K562 (cell line): ENCODE results near the gene TAF5. TPM values are rescaled to one million over a fixed set of nuclear protein-coding genes. Genes with fewer than 3 reads are reported as not detected.

Source experiments
- CGGBP1 ChIP-seq: fragments of 250-450 bp; sonication (Bioruptor Pico); IDR thresholded peaks from 2 replicates; pipeline ENCODE4 v1.9.0; 2021; ENCODE audit warnings: mild to moderate bottlenecking
- CHD4 ChIP-seq: fragments of 200-600 bp; sonication (generic); IDR thresholded peaks from 3 replicates; pipeline ENCODE4 v1.6.1; 2012; ENCODE audit warnings: low read depth, mild to moderate bottlenecking, mixed read lengths, low read length, inconsistent platforms; ENCODE audit not compliant: insufficient read depth, insufficient replicate concordance, poor library complexity, severe bottlenecking
- DLX4 ChIP-seq: fragments of 250-450 bp; sonication (Bioruptor Pico); IDR thresholded peaks from 2 replicates; pipeline ENCODE4 v1.6.1; 2021; ENCODE audit warnings: mild to moderate bottlenecking
- ETV6 ChIP-seq, 3 experiments: fragments of 150-350 bp in 1 of 3; sonication (generic) in 1 of 3; formaldehyde crosslinking in 1 of 3; IDR thresholded peaks; 2 replicates each; pipeline versions ENCODE4 v1.6.1 to v1.8.0; 2014 to 2022; ENCODE audit warnings: borderline replicate concordance in 2 of 3, low read depth in 2 of 3, antibody characterized with exemption in 1 of 3, low read length in 1 of 3, mild to moderate bottlenecking in 1 of 3, missing genetic modification reagents in 1 of 3
- MGA ChIP-seq: fragments of 450-650 bp; IDR thresholded peaks from 2 replicates; pipeline ENCODE4 v1.6.1; 2016; ENCODE audit warnings: mild to moderate bottlenecking, moderate library complexity
- SAFB ChIP-seq: fragments of 200-400 bp; formaldehyde crosslinking; IDR thresholded peaks from 2 replicates; pipeline ENCODE4 v1.6.1; 2017; ENCODE audit warnings: low read depth, low read length, borderline replicate concordance
- SMAD2 ChIP-seq: fragments of 150-350 bp; IDR thresholded peaks from 2 replicates; pipeline ENCODE4 v1.6.1; 2014; ENCODE audit warnings: low read depth, mild to moderate bottlenecking, low read length
- ZBTB11 ChIP-seq, 3 experiments: fragments of 200-800 bp in 1 of 3; fragments of 250-450 bp in 1 of 3; fragments of 450-650 bp in 1 of 3; sonication (Bioruptor Pico) in 1 of 3; sonication (Bioruptor generic) in 1 of 3; formaldehyde crosslinking in 1 of 3; IDR thresholded peaks; 2 replicates each; pipeline versions ENCODE4 v1.6.1 to v1.8.0; 2016 to 2022; ENCODE audit warnings: mild to moderate bottlenecking in 2 of 3, missing genetic modification characterization in 2 of 3, missing compliant biosample characterization in 1 of 3, moderate library complexity in 1 of 3
- ZNF146 ChIP-seq: IDR thresholded peaks from one replicate; pipeline ENCODE4 v1.6.1; 2018; ENCODE audit warnings: missing compliant biosample characterization; ENCODE audit not compliant: unreplicated experiment
- polyA plus RNA-seq, 8 experiments: library from polyadenylated mRNA; depleted of rRNA in 4 of 8; stranded (reverse) in 5 of 8; unstranded in 3 of 8; fragments of >200 nt; fragmentation: Nextera tagmentation in 2 of 8; fragmentation: Illumina TruSeq in 1 of 8; extraction: Ambion mirVana in 2 of 8; extraction: Trizol in 1 of 8; gene quantifications; 2 replicates each; pipeline versions ENCODE4 v1.2.1 to v1.2.3, GENCODE V29; 2011 to 2014; ENCODE audit warnings: inconsistent platforms in 1 of 8, missing spikeins in 1 of 8
- total RNA-seq, 7 experiments: library from RNA; depleted of rRNA in 6 of 7; stranded (reverse); fragments of >200 nt in 6 of 7; fragmentation: Illumina TruSeq in 2 of 7; extraction: Trizol in 2 of 7; gene quantifications; 2 replicates each; pipeline versions ENCODE4 v1.2.1 to v1.2.3, GENCODE V29; 2011 to 2021; ENCODE audit warnings: low replicate concordance in 1 of 7

The TAF5 gene
- total and polyA plus RNA-seq, 9 of the 15 experiments (the other 6 are each of a cell fraction or from before 2014, with no cell fraction given) = 4.2 to 11.9 (median 9.3) TPM

- TF ChIP-seq ZBTB11 (CRISPR knock-in tag; IDR thresholded peaks at IDR 0.05) (0 out of 6 replicates have a peak, but pooled peaks of 1 of the 3 experiments have one; percentile 22), MGA (peak; percentile 77), ZNF146 (CRISPR knock-in tag) (no peak), ETV6 (IDR thresholded peaks at IDR 0.05; ENCODE audit: borderline replicate concordance in 1 of 2, low read depth in 2 of 2, low read length in 1 of 2) (no peak), ETV6 (CRISPR knock-in tag; IDR thresholded peaks at IDR 0.05; ENCODE audit: borderline replicate concordance) (no peak), SMAD2 (no peak), CGGBP1 (CRISPR knock-in tag) (no peak), SAFB (no peak), CHD4 (no peak), DLX4 (no peak)
Observed at GRCh38 chr10:103350517-103351260, 17.1 kb upstream of the TAF5 start, which contains the start of gene PCGF6 (continued).
